Fibroblast of lung (primary cell): ENCODE data around the gene RASA3. TPM values are rescaled to one million over a fixed set of nuclear protein-coding genes. Genes with fewer than 3 reads are reported as not detected.

ENCODE experiments used
- DNase-seq, 2 donors: peaks; one replicate each; pipeline versions ENCODE4 v3.0.0 to v3.0.0-alpha.2; 2010; ENCODE audit warnings: low read depth in 2 of 2
- H2AFZ ChIP-seq: 2 replicates; pipeline ENCODE4 v1.5.1; 2012; ENCODE audit warnings: low read length, control low read depth, inconsistent platforms
- H3K27ac ChIP-seq: 2 replicates; pipeline ENCODE4 v1.5.1; 2011; ENCODE audit warnings: low read length, control low read depth; ENCODE audit not compliant: insufficient read depth
- H3K27me3 ChIP-seq: 2 replicates; pipeline ENCODE4 v1.5.1; 2011; ENCODE audit warnings: mild to moderate bottlenecking, low read length; ENCODE audit not compliant: control insufficient read depth, insufficient read depth
- H3K36me3 ChIP-seq: 2 replicates; pipeline ENCODE4 v1.5.1; 2011; ENCODE audit warnings: low read length; ENCODE audit not compliant: control insufficient read depth, insufficient read depth
- H3K4me1 ChIP-seq: 2 replicates; pipeline ENCODE4 v1.5.1; 2011; ENCODE audit warnings: low read length; ENCODE audit not compliant: control insufficient read depth, insufficient read depth; ENCODE audit errors: extremely low read depth
- H3K4me2 ChIP-seq: 2 replicates; pipeline ENCODE4 v1.5.1; 2011; ENCODE audit warnings: low read length, control low read depth; ENCODE audit not compliant: insufficient read depth; ENCODE audit errors: extremely low read depth
- H3K4me3 ChIP-seq, 4 experiments: fragments of 200-600 bp in 1 of 4; sonication (generic) in 1 of 4; replicated peaks in 1 of 4; 2 replicates each; pipeline ENCODE4 v1.5.1; 2011 to 2016; ENCODE audit warnings: low read length in 4 of 4, low read depth in 3 of 4, mild to moderate bottlenecking in 3 of 4, control low read depth in 2 of 4, inconsistent platforms in 1 of 4, mixed read lengths in 1 of 4; ENCODE audit not compliant: insufficient read depth in 1 of 4; ENCODE audit errors: control extremely low read depth in 1 of 4
- H3K79me2 ChIP-seq: 2 replicates; pipeline ENCODE4 v1.5.1; 2012; ENCODE audit warnings: mild to moderate bottlenecking, low read length, inconsistent platforms; ENCODE audit not compliant: control insufficient read depth, insufficient read depth
- H3K9ac ChIP-seq: 2 replicates; pipeline ENCODE4 v1.5.1; 2011; ENCODE audit warnings: mild to moderate bottlenecking, low read length, control low read depth; ENCODE audit not compliant: insufficient read depth
- H3K9me3 ChIP-seq: 2 replicates; pipeline ENCODE4 v1.5.1; 2012; ENCODE audit warnings: low read depth, low read length; ENCODE audit not compliant: control insufficient read depth, insufficient read depth
- H4K20me1 ChIP-seq: 2 replicates; pipeline ENCODE4 v1.5.1; 2011; ENCODE audit warnings: low read length; ENCODE audit not compliant: control insufficient read depth, insufficient read depth; ENCODE audit errors: extremely low read depth
- CTCF ChIP-seq, 2 donors: IDR thresholded peaks in 1 of 2; conservative IDR thresholded peaks in 1 of 2; 1 replicate in 1 of 2; 2 replicates in 1 of 2; pipeline ENCODE4 v1.5.1; 2011 to 2012; ENCODE audit warnings: low read length in 2 of 2, control low read depth in 1 of 2, inconsistent platforms in 1 of 2, low read depth in 1 of 2, mild to moderate bottlenecking in 1 of 2
- EZH2 ChIP-seq: IDR thresholded peaks from 2 replicates; pipeline ENCODE4 v1.5.1; 2012; ENCODE audit warnings: low read length, control low read depth, mild to moderate bottlenecking; ENCODE audit errors: missing control alignments
- polyA plus RNA-seq, 2 donors: library from polyadenylated mRNA; depleted of rRNA in 1 of 2; stranded (reverse) in 1 of 2; unstranded in 1 of 2; fragments of >200 nt; gene quantifications; 2 replicates each; pipeline ENCODE4 v1.2.1, GENCODE V29; 2011 to 2012; ENCODE audit warnings: missing spikeins in 1 of 2
- total RNA-seq: library from RNA; depleted of rRNA; stranded (reverse); fragments of >200 nt; gene quantifications from 2 replicates; pipeline ENCODE4 v1.2.1, GENCODE V29; 2014

Gene RASA3
- total and polyA plus RNA-seq, 2 donors (not counting 1 experiment from before 2014, with no cell fraction given): 26.6 to 31.1 TPM

GRCh38 chr13:113938716-113939115 lies 193.7 kb downstream of the RASA3 start:
- Histone ChIP-seq H3K36me3 (peaks cover 1% of the 10 kb centered on the region), H3K9ac (no peak overlapping the region), H3K4me3 (no peak overlapping the region), H3K4me1 (peaks cover 6% of the 10 kb centered on the region), H2AFZ (no peak overlapping the region), H4K20me1 (no peaks in the 10 kb centered on the region), H3K79me2 (no peaks in the 10 kb centered on the region), H3K4me2 (no peak overlapping the region), H3K27me3 (no peaks in the 10 kb centered on the region), H3K9me3 (no peaks in the 10 kb centered on the region), H3K27ac (no peak overlapping the region)
- TF ChIP-seq CTCF (conservative IDR thresholded peaks at IDR 0.05 in 1 of 2, IDR thresholded peaks at IDR 0.05 in 1 of 2; ENCODE audit: low read depth in 1 of 2, low read length in 2 of 2) (no peak), EZH2 (no peak)
- peak in 1 of 2 donors; percentile 55 for DNase-seq

- H3K4me2 ChIP-seq: no peak overlapping the region
- H4K20me1 ChIP-seq: no peaks in the 10 kb centered on the region
- no peak for TF ChIP-seq EZH2
- no peak for TF ChIP-seq CTCF (conservative IDR thresholded peaks at IDR 0.05 in 1 of 2, IDR thresholded peaks at IDR 0.05 in 1 of 2; ENCODE audit: low read depth in 1 of 2, low read length in 2 of 2)
- no peak for DNase-seq
- H3K27ac ChIP-seq: no peak overlapping the region
- H3K27me3 ChIP-seq: no peaks in the 10 kb centered on the region
- H3K9me3 ChIP-seq: no peaks in the 10 kb centered on the region
- H3K79me2 ChIP-seq: no peaks in the 10 kb centered on the region
- H3K4me1 ChIP-seq: peaks cover 6% of the 10 kb centered on the region
- peaks cover 1% of the 10 kb centered on the region for H3K36me3 ChIP-seq
- H3K4me3 ChIP-seq: no peak overlapping the region
- no peak overlapping the region for H3K9ac ChIP-seq
- H2AFZ ChIP-seq: no peak overlapping the region
These were observed 194.2 kb downstream of the RASA3 start for GRCh38 chr13:113938246-113938645.

GRCh38 chr13:113937527-113938180 lies 194.8 kb downstream of the RASA3 start:
- Histone ChIP-seq H3K9me3 (no peaks in the 10 kb centered on the region), H3K9ac (no peak overlapping the region), H3K4me2 (no peak overlapping the region), H3K27ac (no peak overlapping the region), H3K27me3 (no peaks in the 10 kb centered on the region), H4K20me1 (no peaks in the 10 kb centered on the region), H3K36me3 (no peaks in the 10 kb centered on the region), H2AFZ (no peak overlapping the region), H3K79me2 (no peaks in the 10 kb centered on the region), H3K4me3 (no peak overlapping the region), H3K4me1 (peaks cover 6% of the 10 kb centered on the region)
- no peak for TF ChIP-seq EZH2
- no peak for TF ChIP-seq CTCF (conservative IDR thresholded peaks at IDR 0.05 in 1 of 2, IDR thresholded peaks at IDR 0.05 in 1 of 2; ENCODE audit: low read depth in 1 of 2, low read length in 2 of 2)
- DNase-seq: no peak
